BLaER1 treated with 17β-estradiol and CSF1 and Interleukin-3, amounts not matched to agents 10 nM and 100 nM (cell line): ENCODE results near the gene ZNF70.

Experiments
- H3K27ac ChIP-seq, 11 experiments: shearing (Covaris generic); formaldehyde crosslinking; 2 replicates each; pipeline ENCODE4 v1.8.1; 2022
- H3K27me3 ChIP-seq, 11 experiments: shearing (Covaris generic); formaldehyde crosslinking; 2 replicates each; pipeline ENCODE4 v1.8.1; 2022
- H3K36me3 ChIP-seq, 11 experiments: shearing (Covaris generic); formaldehyde crosslinking; 2 replicates each; pipeline ENCODE4 v1.8.1; 2022
- H3K4me1 ChIP-seq, 10 experiments: shearing (Covaris generic); formaldehyde crosslinking; 2 replicates each; pipeline ENCODE4 v1.8.1; 2022
- H3K4me2 ChIP-seq, 11 experiments: shearing (Covaris generic); formaldehyde crosslinking; 2 replicates each; pipeline ENCODE4 v1.8.1; 2022
- H3K4me3 ChIP-seq, 10 experiments: shearing (Covaris generic); formaldehyde crosslinking; 2 replicates each; pipeline ENCODE4 v1.8.1; 2022
- H3K9ac ChIP-seq, 11 experiments: shearing (Covaris generic); formaldehyde crosslinking; 2 replicates each; pipeline ENCODE4 v1.8.1; 2022
- H3K9me3 ChIP-seq, 11 experiments: shearing (Covaris generic); formaldehyde crosslinking; replicated peaks in 1 of 11; 2 replicates each; pipeline ENCODE4 v1.8.1; 2022
- H4K20me1 ChIP-seq, 11 experiments: shearing (Covaris generic); formaldehyde crosslinking; 2 replicates each; pipeline ENCODE4 v1.8.1; 2022
- Cebpa-rat ChIP-seq, 11 experiments: shearing (Covaris generic); IDR thresholded peaks; 2 replicates each; pipeline ENCODE4 v1.8.1; 2022

ZNF70 gene

GRCh38 chr22:23750714-23751440, at the start of gene ZNF70:
Gene ZNF70, minus strand, starts transcription at chr22:23751112. Its CDS starts 5,972 bp downstream, at chr22:23745140.
- peak within 1 kb of the TSS; percentile 75 to 99 (median 94) for H3K4me2 ChIP-seq
- peak within 1 kb of the TSS; percentile 72 to 88 (median 79) for H3K4me3 ChIP-seq
- H3K9me3 ChIP-seq = no peaks in the 10 kb centered on the region
- peaks cover 49 to 92% (median 88%) of the 10 kb centered on the region in 10 experiments for H3K4me1 ChIP-seq
- peak within 1 kb of the TSS; percentile 86 to 99 (median 92) for H3K9ac ChIP-seq
- peaks cover 0 to 15% (median 3%) of the 10 kb centered on the region in 11 experiments; a peak in 12 of 22 replicates for H3K36me3 ChIP-seq
- peaks cover 0 to 22% (median 0%) of the 10 kb centered on the region in 11 experiments; a peak in 5 of 22 replicates for H4K20me1 ChIP-seq
- H3K27ac ChIP-seq = peak within 1 kb of the TSS; percentile 86 to 100 (median 96)
- TF ChIP-seq Cebpa-rat (IDR thresholded peaks at IDR 0.05) = no peak
- no peaks in the 10 kb centered on the region for H3K27me3 ChIP-seq

- no peaks in the 10 kb centered on the region for H3K27me3 ChIP-seq
- H3K4me3 ChIP-seq = no peak overlapping the region
- H4K20me1 ChIP-seq = peaks cover 20 to 70% (median 40%) of the 10 kb centered on the region in 11 experiments; a peak in 21 of 22 replicates
- H3K9me3 ChIP-seq = no peaks in the 10 kb centered on the region
- no peak overlapping the region for H3K27ac ChIP-seq
- no peak for TF ChIP-seq Cebpa-rat (IDR thresholded peaks at IDR 0.05)
- H3K4me1 ChIP-seq = peaks cover 16 to 53% (median 52%) of the 10 kb centered on the region in 10 experiments
- no peak overlapping the region for H3K4me2 ChIP-seq
- H3K36me3 ChIP-seq = peaks cover 73 to 97% (median 88%) of the 10 kb centered on the region in 11 experiments
- H3K9ac ChIP-seq = no peak overlapping the region
Measured at GRCh38 chr22:23796461-23796860, 45.5 kb upstream of the ZNF70 start.

GRCh38 chr22:23793326-23793725, 42.4 kb upstream of the ZNF70 start:
- H3K36me3 ChIP-seq = peaks cover 65 to 99% (median 94%) of the 10 kb centered on the region in 11 experiments

GRCh38 chr22:23791738-23792645, 41.1 kb upstream of the ZNF70 start:
- H3K4me2 ChIP-seq = peak overlapping the region in 9 of 11 experiments; percentile 27 to 96 (median 58); a peak in 17 of 22 replicates
- no peak overlapping the region for H3K4me3 ChIP-seq
- H3K4me1 ChIP-seq = peaks cover 27 to 57% (median 51%) of the 10 kb centered on the region in 10 experiments
- H4K20me1 ChIP-seq = peaks cover 60 to 91% (median 74%) of the 10 kb centered on the region in 11 experiments; a peak in 21 of 22 replicates
- peaks cover 57 to 90% (median 83%) of the 10 kb centered on the region in 11 experiments for H3K36me3 ChIP-seq
- no peaks in the 10 kb centered on the region for H3K27me3 ChIP-seq
- no peaks in the 10 kb centered on the region for H3K9me3 ChIP-seq
- H3K9ac ChIP-seq = peak overlapping the region in 10 of 11 experiments; percentile 0 to 50 (median 17); a peak in 12 of 22 replicates
- TF ChIP-seq Cebpa-rat (IDR thresholded peaks at IDR 0.05) = no peak
- peak overlapping the region in 3 of 11 experiments; percentile 15 to 30 (median 16); a peak in 3 of 22 replicates for H3K27ac ChIP-seq

More at GRCh38 chr22:23793326-23793725, 42.4 kb upstream of the ZNF70 start:
- Histone ChIP-seq H3K9ac (no peak overlapping the region; a peak in 2 of 22 replicates), H3K4me2 (peak overlapping the region in 1 of 11 experiments; percentile 96; a peak in 1 of 22 replicates), H3K27me3 (no peaks in the 10 kb centered on the region), H3K4me1 (peaks cover 19 to 53% (median 51%) of the 10 kb centered on the region in 10 experiments), H3K27ac (0 out of 22 replicates have a peak overlapping the region, but pooled peaks of 1 of the 11 experiments have one; percentile 30), H3K4me3 (no peak overlapping the region), H4K20me1 (peaks cover 51 to 87% (median 68%) of the 10 kb centered on the region in 11 experiments; a peak in 21 of 22 replicates), H3K9me3 (no peaks in the 10 kb centered on the region)
- no peak for TF ChIP-seq Cebpa-rat (IDR thresholded peaks at IDR 0.05)

GRCh38 chr22:23790819-23791737, 40.2 kb upstream of the ZNF70 start:
- Histone ChIP-seq H3K27ac (no peak overlapping the region), H3K9me3 (no peaks in the 10 kb centered on the region), H3K4me3 (no peak overlapping the region), H3K27me3 (no peaks in the 10 kb centered on the region), H4K20me1 (peaks cover 60 to 85% (median 70%) of the 10 kb centered on the region in 11 experiments; a peak in 21 of 22 replicates), H3K4me2 (peak overlapping the region in 9 of 11 experiments; percentile 46 to 96 (median 87); a peak in 13 of 22 replicates), H3K36me3 (peaks cover 49 to 81% (median 75%) of the 10 kb centered on the region in 11 experiments), H3K9ac (peak overlapping the region in 5 of 11 experiments; percentile 11 to 50 (median 34); a peak in 3 of 22 replicates), H3K4me1 (peaks cover 32 to 62% (median 57%) of the 10 kb centered on the region in 10 experiments)
- no peak for TF ChIP-seq Cebpa-rat (IDR thresholded peaks at IDR 0.05)

- H4K20me1 ChIP-seq = peaks cover 60 to 74% (median 65%) of the 10 kb centered on the region in 11 experiments; a peak in 21 of 22 replicates
- H3K36me3 ChIP-seq = peaks cover 35 to 67% (median 61%) of the 10 kb centered on the region in 11 experiments
- no peaks in the 10 kb centered on the region for H3K27me3 ChIP-seq
- H3K9ac ChIP-seq = peak overlapping the region in 9 of 11 experiments; percentile 6 to 99 (median 22); a peak in 12 of 22 replicates
- H3K4me1 ChIP-seq = peaks cover 38 to 77% (median 72%) of the 10 kb centered on the region in 10 experiments
- H3K4me3 ChIP-seq = no peak overlapping the region
- peak overlapping the region in 2 of 11 experiments; percentile 7 to 23; a peak in 1 of 22 replicates for H3K27ac ChIP-seq
- peak overlapping the region; percentile 86 to 96 (median 91) for H3K4me2 ChIP-seq
- TF ChIP-seq Cebpa-rat (IDR thresholded peaks at IDR 0.05) = no peak
- H3K9me3 ChIP-seq = no peaks in the 10 kb centered on the region
Measured at GRCh38 chr22:23789638-23790037, 38.7 kb upstream of the ZNF70 start.

GRCh38 chr22:23789121-23789520, 38.2 kb upstream of the ZNF70 start:
- Histone ChIP-seq H4K20me1 (peaks cover 60 to 69% (median 65%) of the 10 kb centered on the region in 11 experiments; a peak in 21 of 22 replicates), H3K27ac (no peak overlapping the region), H3K9ac (peak overlapping the region in 8 of 11 experiments; percentile 6 to 99 (median 72); a peak in 9 of 22 replicates), H3K4me2 (peak overlapping the region; percentile 86 to 96 (median 91)), H3K4me3 (peak overlapping the region in 2 of 10 experiments; percentile 80 to 83; a peak in 2 of 20 replicates), H3K9me3 (no peaks in the 10 kb centered on the region), H3K36me3 (peaks cover 30 to 62% (median 56%) of the 10 kb centered on the region in 11 experiments), H3K27me3 (no peaks in the 10 kb centered on the region), H3K4me1 (peaks cover 43 to 82% (median 77%) of the 10 kb centered on the region in 10 experiments)
- TF ChIP-seq Cebpa-rat (IDR thresholded peaks at IDR 0.05) = no peak
